Measurements from ENCODE around the gene TMPRSS6.
"Not testable (repeated sequence)": the region's sequence is repeated elsewhere in the genome, so short reads cannot be mapped to it uniquely, and the experiment has no call there.

TMPRSS6 gene

DNA sequence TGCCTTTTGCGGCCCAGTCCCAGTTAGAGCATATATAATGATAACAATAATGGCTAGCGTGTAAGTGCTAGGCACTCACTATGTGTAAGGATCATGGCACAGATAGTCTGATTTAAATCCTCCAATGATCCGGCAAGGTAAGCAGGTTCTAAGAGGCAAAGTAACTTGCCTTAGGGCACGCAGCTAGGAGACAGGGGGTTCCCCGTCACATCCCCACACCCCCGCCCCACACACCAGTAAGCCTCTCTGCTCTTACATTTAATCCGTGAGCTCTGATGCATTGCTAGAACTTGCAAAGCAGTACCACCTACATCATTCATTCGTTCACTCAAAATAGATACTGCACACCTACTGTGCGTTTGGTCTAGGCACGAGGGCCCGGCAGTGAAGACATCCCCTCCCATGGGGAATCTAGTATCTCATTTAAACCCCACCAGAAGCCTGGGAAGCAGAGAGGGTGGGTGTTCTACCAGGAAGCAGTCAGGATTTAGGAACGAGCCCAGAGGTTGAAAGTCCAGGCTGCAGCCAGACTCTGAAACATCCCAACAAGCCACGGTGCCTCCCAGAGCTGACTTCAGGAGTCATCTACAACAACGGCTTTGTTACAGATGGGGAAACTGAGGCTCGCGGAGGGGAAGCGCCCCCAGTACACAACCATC, 20.6 kb downstream of the TMPRSS6 start:
- no peak for DNase-seq (ENCODE audit: low read depth, low spot score)

- no peak for DNase-seq (ENCODE audit: low read depth, low spot score)
Measured at GRCh38 chr22:37088108-37088605, 21.4 kb downstream of the TMPRSS6 start.

- no peak for DNase-seq (ENCODE audit: low read depth, low spot score)
Measured at GRCh38 chr22:37086184-37086583, 23.3 kb downstream of the TMPRSS6 start.

GRCh38 chr22:37084385-37084784, 25.1 kb downstream of the TMPRSS6 start:
- DNase-seq (ENCODE audit: low read depth, low spot score) = no peak

GRCh38 chr22:37083914-37084313, 25.6 kb downstream of the TMPRSS6 start:
- DNase-seq (ENCODE audit: low read depth, low spot score) = no peak

GRCh38 chr22:37082251-37082873, 27.2 kb downstream of the TMPRSS6 start:
- DNase-seq (ENCODE audit: low read depth, low spot score) = no peak

DNA sequence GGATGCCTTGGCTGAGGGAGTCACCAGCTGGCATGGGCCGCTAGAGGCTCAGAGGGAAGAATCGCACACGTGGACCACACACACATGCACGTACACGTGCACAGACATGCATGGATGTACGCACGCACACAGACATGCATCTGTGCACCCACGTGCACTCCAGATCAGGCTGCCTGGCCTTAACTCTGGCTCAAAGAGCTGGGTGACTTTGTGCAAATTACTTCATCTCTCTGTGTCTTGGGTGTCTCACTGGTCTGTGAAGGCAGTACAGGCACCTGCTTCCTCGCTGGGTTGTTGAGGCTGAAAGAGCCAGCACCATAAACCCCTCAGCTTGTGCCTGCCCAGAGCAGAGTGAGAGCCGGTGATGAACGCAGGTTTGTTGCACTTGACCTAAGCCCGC, 28.7 kb downstream of the TMPRSS6 start:
- DNase-seq (ENCODE audit: low read depth, low spot score) = no peak

DNA sequence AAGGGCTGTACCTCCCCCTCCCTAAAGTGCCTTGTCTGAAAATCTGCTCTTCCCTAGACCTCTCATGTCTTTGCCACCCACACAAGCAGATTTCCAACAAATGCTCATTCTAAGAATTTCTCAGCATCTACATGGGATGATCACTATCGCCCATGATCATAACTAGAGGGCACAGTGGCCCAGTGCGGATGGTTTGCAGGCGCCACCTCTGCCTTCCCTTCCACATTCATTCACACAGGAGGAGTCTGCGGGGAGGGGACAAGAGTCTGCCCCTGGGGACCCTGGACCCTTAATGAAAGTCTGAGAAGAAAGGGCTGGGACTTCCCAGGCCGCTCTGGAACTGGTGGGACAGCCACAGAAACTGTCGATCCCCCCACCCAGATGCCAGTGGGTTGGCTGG, 29.1 kb downstream of the TMPRSS6 start:
- no peak for DNase-seq (ENCODE audit: low read depth, low spot score)

GRCh38 chr22:37079668-37080171, 29.8 kb downstream of the TMPRSS6 start:
- DNase-seq (ENCODE audit: low read depth, low spot score) = no peak

GRCh38 chr22:37079158-37079557, 30.4 kb downstream of the TMPRSS6 start:
- no peak for DNase-seq (ENCODE audit: low read depth, low spot score)

- peak; percentile 10 for DNase-seq (ENCODE audit: low read depth, low spot score)
Measured at GRCh38 chr22:37077802-37078448, 31.6 kb downstream of the TMPRSS6 start.

DNA sequence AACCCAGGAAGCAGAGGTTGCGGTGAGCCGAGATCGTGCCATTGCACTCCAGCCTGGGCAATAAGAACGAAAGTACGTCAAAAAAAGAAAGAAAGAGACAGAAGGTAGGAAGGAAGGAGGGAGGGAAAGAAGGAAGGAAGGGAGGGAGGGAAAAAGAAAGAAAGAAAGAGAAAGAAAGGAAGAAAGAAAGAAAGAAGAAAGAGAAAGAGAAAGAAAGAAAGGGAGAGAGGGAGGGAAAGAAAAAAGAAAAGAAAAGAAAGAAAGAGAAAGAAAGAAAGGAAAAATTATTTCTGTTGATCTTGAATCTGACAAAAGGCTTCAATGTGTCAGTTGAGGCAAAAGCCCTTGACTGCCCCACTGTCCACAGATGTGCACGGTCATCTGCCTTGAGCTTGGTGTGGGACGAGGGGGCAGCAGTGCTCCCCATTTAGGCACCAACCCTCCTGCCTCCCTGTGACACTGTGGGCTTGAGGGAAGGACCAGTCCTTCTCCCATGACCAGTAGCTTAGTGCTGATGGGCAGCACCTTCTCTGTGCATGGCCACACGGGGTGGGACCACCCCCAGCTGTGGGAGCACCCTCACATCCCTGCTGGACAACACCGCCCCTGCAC, 33.6 kb downstream of the TMPRSS6 start:
- no peak for DNase-seq (ENCODE audit: low read depth, low spot score)

DNA sequence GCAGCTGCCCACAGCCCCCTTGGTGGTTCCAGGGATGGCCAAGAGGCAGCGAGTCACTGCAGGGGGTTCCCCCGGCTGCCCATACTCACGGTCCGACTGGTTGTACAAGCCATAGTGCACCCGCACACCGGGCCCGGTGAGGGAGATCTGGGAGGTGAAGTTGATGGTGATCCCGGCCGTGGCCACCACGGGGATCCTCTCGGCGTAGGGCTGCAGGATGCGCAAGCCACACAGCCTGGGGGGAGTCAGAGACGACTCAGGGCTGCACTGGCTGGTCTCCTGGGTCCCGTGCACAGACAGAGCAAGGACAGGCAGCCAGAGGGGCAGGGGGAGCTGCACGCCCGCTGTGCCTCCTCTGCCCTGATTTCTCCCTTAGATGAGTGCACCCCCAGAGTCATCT, 34.5 kb downstream of the TMPRSS6 start:
- no peak for DNase-seq (ENCODE audit: low read depth, low spot score)

DNA sequence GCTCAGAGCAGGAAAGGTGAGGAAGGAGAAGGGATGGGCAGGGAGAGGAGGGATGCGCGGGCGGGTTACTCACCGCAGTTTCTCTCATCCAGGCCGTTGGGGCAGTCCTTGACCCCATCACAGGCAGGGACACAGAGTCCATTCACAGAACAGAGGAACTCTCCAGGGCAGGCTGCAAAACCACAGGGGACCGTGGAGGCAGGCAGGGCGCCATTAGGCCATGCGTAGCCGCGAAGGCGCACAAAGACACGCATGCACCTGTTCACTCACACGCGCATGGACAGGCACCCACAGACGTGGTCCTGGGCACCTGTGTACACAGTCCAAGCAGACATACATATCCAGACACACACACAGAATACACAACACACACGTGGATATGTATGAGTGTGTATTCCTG, 35.0 kb downstream of the TMPRSS6 start:
- no peak for DNase-seq (ENCODE audit: low read depth, low spot score)

DNA sequence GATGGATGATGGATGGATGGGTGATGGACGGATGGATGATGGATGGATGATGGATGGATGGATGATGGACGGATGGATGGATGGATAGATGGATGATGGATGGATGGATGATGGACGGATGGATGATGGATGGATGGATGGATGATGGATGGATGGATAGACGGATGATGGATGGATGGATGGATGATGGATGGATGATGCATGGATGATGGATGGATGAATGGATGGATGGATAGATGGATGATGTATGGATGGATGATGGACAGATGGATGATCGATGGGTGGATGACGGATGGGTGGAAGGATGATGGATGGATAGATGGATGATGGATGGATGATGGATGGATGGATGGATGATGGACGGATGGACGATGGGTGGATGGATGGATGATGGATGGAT, 36.8 kb downstream of the TMPRSS6 start:
- no peak for DNase-seq (ENCODE audit: low read depth, low spot score)

GRCh38 chr22:37071850-37072592, 37.5 kb downstream of the TMPRSS6 start:
- DNase-seq (ENCODE audit: low read depth, low spot score) = not testable (repeated sequence)

DNA sequence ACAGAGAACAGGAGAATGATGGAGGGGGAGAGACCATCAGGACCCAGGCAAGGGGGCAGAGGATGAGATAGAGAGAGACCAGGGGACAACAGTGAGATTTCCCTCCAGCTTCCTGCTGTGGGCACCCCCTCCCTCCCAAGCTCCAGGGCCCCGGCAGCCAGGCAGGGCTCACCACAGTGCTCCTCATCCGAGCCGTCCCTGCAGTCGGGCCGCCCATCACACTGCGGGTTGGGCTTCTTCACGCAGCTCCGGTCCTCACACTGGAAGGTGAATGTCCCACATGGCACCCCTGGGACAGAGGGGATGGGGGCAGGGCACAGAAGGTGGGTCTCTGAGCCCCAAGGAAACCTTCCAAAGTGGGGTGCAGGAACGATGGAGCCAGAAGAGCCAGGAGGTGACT, 38.8 kb downstream of the TMPRSS6 start:
- no peak for DNase-seq (ENCODE audit: low read depth, low spot score)

- no peak for DNase-seq (ENCODE audit: low read depth, low spot score)
Measured at GRCh38 chr22:37070334-37070733, 39.2 kb downstream of the TMPRSS6 start.

DNA sequence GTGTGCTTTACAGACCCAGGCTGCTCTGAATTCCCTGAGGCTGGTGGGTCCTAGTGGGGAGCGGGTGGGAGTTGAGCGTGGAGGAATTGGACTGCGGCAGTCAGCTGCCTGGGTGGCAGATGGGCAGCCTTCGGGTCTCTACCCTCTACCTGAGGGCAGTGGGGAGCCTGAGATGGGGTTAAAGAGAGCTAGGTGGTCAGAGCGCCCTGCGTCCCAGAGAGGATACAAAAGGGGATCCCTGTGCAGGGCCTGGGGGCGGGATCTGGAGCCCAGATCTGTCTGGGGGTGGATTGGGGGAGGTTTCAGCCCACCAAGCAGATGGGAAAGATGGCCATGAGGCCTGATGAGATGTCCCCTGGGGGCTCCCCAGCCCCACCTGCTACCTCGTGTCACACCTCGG, 39.8 kb downstream of the TMPRSS6 start:
- no peak for DNase-seq (ENCODE audit: low read depth, low spot score)

DNA sequence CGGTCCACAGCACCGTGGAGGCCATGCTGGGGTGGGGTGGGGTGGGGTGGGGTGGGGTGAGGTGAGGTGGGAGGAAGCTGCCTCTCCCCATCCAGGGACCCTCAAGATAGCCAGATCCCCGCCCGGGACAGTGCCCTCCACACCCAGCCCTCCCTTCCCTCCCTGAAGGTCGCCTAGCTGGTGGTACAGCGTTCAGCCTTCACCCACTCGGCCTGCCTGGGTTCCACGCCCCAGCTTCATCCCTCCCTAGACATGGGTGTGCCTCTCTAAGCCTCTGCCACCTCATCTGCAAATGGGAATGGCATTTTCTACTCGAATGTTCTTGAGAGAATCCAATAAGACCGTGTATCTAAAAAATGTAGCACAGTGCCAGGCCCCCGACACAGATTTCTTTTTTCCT, 40.2 kb downstream of the TMPRSS6 start:
- DNase-seq (ENCODE audit: low read depth, low spot score) = no peak

DNA sequence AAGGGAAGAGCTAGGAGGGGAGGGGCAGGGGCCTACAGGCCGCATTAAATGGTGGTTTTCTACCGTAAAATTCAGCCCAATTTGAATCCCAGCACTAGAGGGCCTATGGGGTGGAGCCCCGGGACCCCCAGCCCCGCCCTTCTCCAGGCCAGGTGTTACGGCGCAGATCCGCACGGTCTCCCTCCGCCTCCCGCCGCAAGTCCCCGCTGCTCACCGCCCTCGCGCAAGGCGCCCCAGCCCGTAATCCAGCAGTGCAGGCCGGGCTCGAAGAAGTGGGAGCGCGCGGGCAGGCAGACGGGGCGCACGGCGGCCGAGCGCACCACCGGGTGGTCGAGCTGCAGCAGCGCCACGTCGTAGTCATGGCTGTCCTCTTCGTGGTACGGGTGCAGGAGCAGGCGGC, 40.7 kb downstream of the TMPRSS6 start:
- no peak for DNase-seq (ENCODE audit: low read depth, low spot score)

DNA sequence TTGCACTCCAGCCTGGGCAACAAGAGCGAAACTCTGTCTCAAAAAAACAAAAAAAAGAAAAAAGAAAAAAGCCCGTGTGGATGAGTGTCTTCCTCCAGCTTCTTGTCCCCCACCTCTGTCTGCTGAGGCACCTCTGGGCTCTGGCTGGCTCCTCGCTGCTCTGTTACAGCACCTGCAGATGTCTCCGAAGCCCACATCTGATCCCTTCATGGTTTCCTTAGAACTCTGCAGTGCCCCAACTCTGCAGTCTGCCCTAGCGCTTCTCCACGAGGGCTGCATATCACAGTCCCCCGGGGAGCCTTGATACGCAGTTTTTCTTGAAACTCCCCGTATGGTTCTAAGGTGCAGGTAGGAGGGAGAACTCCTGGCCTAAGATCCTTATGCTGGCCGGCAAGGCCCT, 42.1 kb downstream of the TMPRSS6 start:
- no peak for DNase-seq (ENCODE audit: low read depth, low spot score)

Data from smooth muscle cell of the brain vasculature (primary cell).